ENCODE measurements around the gene PABPN1L. TPM values are rescaled to one million over a fixed set of nuclear protein-coding genes. Genes with fewer than 3 reads are reported as not detected.

Gene PABPN1L
- total RNA-seq, 2 donors from 2014 or later: not detected

GRCh38 chr16:88876942-88877526 lies 10.6 kb upstream of the PABPN1L start:
- Histone ChIP-seq H3K4me3 (no peak overlapping the region), H3K4me1 (peaks cover 0 to 2% of the 10 kb centered on the region in 2 donors), H3K27ac (no peak overlapping the region), H3K27me3 (no peaks in the 10 kb centered on the region), H3K9me3 (no peaks in the 10 kb centered on the region), H3K36me3 (no peaks in the 10 kb centered on the region)
- no peak for DNase-seq (ENCODE audit: low spot score)
- no peak for TF ChIP-seq CTCF (IDR thresholded peaks at IDR 0.05)

- no peak overlapping the region for H3K27ac ChIP-seq
- no peak for DNase-seq (ENCODE audit: low spot score)
- peaks cover 0 to 9% of the 10 kb centered on the region in 2 donors for H3K4me1 ChIP-seq
- H3K9me3 ChIP-seq: no peaks in the 10 kb centered on the region
- no peaks in the 10 kb centered on the region for H3K36me3 ChIP-seq
- no peak overlapping the region for H3K4me3 ChIP-seq
- H3K27me3 ChIP-seq: no peaks in the 10 kb centered on the region
- TF ChIP-seq CTCF (IDR thresholded peaks at IDR 0.05): no peak
Observed at GRCh38 chr16:88875703-88876234, 9.3 kb upstream of the PABPN1L start.

- TF ChIP-seq CTCF (IDR thresholded peaks at IDR 0.05): no peak
- Histone ChIP-seq H3K4me3 (no peak overlapping the region), H3K27ac (no peak overlapping the region), H3K4me1 (peaks cover 0 to 10% of the 10 kb centered on the region in 2 donors), H3K27me3 (no peaks in the 10 kb centered on the region), H3K9me3 (no peaks in the 10 kb centered on the region), H3K36me3 (no peaks in the 10 kb centered on the region)
- DNase-seq (ENCODE audit: low spot score): no peak
Observed at GRCh38 chr16:88874938-88875599, 8.6 kb upstream of the PABPN1L start.

GRCh38 chr16:88872650-88873331 lies 6.3 kb upstream of the PABPN1L start:
- TF ChIP-seq CTCF (IDR thresholded peaks at IDR 0.05): no peak
- no peaks in the 10 kb centered on the region for H3K36me3 ChIP-seq
- no peak overlapping the region for H3K4me3 ChIP-seq
- no peak overlapping the region for H3K27ac ChIP-seq
- H3K9me3 ChIP-seq: no peaks in the 10 kb centered on the region
- DNase-seq (ENCODE audit: low spot score): no peak
- H3K27me3 ChIP-seq: no peaks in the 10 kb centered on the region
- peaks cover 0 to 10% of the 10 kb centered on the region in 2 donors for H3K4me1 ChIP-seq

GRCh38 chr16:88871730-88872416 lies 5.4 kb upstream of the PABPN1L start:
- no peak for TF ChIP-seq CTCF (IDR thresholded peaks at IDR 0.05)
- Histone ChIP-seq H3K36me3 (no peaks in the 10 kb centered on the region), H3K27ac (no peak overlapping the region), H3K4me3 (no peak overlapping the region), H3K27me3 (no peaks in the 10 kb centered on the region), H3K9me3 (no peaks in the 10 kb centered on the region), H3K4me1 (peaks cover 0 to 10% of the 10 kb centered on the region in 2 donors)
- DNase-seq (ENCODE audit: low spot score): no peak
